HG02759 (cell line): Measurements from ENCODE around the gene MYL10.

Experiments
- ATAC-seq: cut with Tn5 transposase; IDR thresholded peaks from one replicate; pipeline ENCODE4 v1.9.1; 2021; ENCODE audit warnings: mild to moderate bottlenecking, moderate library complexity; ENCODE audit not compliant: unreplicated experiment

Gene MYL10

DNA sequence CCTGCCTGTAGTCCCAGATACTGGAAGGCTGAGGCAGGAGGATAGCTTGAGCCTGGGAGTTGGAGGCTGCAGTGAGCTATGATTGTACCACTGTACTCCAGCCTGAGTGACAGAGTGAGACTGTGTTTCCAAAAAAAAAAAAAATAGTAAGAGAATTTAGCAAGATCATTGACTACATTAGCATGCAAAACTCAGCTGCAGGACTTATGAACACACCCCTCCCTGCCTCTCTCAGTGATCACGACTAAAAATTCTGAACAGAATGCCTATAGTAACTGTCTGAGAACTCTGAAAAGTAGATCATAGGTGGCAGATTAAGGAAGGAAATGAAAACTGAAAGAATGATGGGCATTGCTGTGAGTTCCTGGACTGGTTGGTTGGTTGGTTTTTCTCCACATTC lies 50.5 kb downstream of the MYL10 start:
- ATAC-seq, result no peak

DNA sequence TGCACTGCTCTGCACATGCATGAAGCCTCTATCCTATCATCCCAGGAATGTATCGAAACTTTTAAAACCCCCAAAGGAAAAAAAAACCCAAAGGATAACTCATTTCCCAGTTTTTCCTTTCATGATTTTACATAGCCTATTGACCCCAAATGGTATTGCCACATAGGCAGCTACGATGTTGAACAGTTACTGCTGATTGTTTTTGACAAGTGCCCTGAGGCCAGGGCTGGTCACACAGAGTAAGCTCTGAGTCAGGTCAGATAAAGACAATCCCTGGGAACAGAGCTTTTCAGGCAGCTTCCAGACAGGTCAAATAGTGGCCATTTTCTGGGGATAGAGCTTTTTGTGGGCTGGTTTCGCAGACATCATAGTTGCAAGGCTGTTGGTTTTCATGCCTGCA lies 52.1 kb downstream of the MYL10 start:
- no peak for ATAC-seq

- no peak for ATAC-seq
These were observed 53.4 kb downstream of the MYL10 start for GRCh38 chr7:101575721-101576120.

DNA sequence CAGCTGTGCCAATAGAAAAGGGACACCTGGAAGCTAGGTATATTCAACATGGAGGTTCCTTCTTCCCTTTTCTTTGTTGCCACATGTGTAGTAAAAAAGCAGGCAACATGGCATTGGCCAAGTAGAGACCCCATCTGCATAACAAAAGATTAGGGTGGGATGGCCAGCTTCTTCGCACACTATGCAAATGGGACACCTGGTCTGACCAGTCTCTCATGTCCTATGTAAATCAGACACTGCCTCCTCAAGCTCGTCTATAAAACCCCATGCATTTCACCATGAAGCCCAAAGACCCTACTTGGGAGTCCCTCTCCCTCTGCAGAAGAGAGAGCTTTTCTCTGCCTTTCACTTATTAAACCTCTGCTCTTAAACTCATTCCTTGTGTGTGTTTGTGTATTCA lies 53.9 kb downstream of the MYL10 start:
- no peak for ATAC-seq

GRCh38 chr7:101572156-101572555 lies 56.9 kb downstream of the MYL10 start:
- no peak for ATAC-seq

DNA sequence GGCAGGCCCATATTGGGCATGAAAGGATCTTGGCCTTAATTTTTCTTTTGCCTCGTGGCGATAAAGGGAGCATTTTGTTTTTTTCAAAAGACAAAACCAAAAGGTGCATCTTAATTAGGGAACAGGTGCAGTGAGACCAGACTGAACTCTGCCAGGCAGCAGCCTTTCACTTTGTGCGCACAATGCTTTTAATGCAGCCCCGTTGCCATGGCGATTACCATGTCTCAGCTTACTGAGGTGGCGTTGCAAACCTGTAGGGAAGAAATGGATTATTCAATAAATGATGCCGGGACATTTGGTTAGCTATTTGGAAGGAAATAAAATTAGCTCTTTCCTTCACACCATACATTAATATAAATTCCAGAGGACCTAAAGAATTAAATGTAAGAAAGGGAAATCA lies 61.9 kb downstream of the MYL10 start:
- ATAC-seq, result no peak

- ATAC-seq, result no peak
These were observed 63.4 kb downstream of the MYL10 start for GRCh38 chr7:101565601-101566209.

DNA sequence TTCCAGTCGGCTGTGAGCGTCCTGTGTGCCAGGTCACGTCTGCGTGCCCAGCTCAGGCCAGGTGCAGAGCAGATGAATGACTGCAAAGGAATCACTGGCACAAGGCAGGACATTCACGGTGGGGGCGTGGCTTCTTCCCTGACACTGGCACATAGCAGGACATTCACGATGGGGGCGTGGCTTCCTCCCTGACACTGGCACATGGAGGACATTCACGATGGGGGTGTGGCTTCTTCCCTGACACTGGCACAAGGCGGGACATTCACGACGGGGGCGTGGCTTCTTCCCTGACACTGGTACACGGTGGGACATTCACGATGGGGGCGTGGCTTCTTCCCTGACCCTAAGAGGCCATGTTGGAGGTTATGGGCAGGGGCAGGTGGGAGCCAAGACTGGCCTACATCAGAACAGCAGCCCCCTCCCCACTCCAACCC lies 64.3 kb downstream of the MYL10 start:
- ATAC-seq, result no peak

GRCh38 chr7:101563943-101564777 lies 64.9 kb downstream of the MYL10 start:
- no peak for ATAC-seq
